Measurements from ENCODE around the gene QRFP. TPM values are rescaled to one million over a fixed set of nuclear protein-coding genes. Genes with fewer than 3 reads are reported as not detected.

The QRFP gene
- total and polyA plus RNA-seq, 2 of the 8 experiments (the other 6 are each of a cell fraction or from before 2014, with no cell fraction given) = not detected

DNA sequence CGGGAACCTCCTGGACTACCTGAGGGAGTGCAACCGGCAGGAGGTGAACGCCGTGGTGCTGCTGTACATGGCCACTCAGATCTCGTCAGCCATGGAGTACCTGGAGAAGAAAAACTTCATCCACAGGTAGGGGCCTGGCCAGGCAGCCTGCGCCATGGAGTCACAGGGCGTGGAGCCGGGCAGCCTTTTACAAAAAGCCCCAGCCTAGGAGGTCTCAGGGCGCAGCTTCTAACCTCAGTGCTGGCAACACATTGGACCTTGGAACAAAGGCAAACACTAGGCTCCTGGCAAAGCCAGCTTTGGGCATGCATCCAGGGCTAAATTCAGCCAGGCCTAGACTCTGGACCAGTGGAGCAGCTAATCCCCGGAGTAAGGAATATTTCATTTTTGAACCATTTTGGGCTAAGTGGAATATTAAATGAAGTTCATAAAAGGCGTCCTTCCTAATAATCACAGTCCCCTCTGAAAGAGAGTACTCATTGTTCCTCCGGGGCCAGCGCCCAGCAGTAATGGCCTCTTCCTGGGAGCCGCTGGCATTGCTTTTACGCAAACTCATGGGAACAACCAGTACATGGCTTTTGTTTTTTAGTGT, 23.6 kb downstream of the QRFP start (continued):
- TF ChIP-seq, protein P1, sequence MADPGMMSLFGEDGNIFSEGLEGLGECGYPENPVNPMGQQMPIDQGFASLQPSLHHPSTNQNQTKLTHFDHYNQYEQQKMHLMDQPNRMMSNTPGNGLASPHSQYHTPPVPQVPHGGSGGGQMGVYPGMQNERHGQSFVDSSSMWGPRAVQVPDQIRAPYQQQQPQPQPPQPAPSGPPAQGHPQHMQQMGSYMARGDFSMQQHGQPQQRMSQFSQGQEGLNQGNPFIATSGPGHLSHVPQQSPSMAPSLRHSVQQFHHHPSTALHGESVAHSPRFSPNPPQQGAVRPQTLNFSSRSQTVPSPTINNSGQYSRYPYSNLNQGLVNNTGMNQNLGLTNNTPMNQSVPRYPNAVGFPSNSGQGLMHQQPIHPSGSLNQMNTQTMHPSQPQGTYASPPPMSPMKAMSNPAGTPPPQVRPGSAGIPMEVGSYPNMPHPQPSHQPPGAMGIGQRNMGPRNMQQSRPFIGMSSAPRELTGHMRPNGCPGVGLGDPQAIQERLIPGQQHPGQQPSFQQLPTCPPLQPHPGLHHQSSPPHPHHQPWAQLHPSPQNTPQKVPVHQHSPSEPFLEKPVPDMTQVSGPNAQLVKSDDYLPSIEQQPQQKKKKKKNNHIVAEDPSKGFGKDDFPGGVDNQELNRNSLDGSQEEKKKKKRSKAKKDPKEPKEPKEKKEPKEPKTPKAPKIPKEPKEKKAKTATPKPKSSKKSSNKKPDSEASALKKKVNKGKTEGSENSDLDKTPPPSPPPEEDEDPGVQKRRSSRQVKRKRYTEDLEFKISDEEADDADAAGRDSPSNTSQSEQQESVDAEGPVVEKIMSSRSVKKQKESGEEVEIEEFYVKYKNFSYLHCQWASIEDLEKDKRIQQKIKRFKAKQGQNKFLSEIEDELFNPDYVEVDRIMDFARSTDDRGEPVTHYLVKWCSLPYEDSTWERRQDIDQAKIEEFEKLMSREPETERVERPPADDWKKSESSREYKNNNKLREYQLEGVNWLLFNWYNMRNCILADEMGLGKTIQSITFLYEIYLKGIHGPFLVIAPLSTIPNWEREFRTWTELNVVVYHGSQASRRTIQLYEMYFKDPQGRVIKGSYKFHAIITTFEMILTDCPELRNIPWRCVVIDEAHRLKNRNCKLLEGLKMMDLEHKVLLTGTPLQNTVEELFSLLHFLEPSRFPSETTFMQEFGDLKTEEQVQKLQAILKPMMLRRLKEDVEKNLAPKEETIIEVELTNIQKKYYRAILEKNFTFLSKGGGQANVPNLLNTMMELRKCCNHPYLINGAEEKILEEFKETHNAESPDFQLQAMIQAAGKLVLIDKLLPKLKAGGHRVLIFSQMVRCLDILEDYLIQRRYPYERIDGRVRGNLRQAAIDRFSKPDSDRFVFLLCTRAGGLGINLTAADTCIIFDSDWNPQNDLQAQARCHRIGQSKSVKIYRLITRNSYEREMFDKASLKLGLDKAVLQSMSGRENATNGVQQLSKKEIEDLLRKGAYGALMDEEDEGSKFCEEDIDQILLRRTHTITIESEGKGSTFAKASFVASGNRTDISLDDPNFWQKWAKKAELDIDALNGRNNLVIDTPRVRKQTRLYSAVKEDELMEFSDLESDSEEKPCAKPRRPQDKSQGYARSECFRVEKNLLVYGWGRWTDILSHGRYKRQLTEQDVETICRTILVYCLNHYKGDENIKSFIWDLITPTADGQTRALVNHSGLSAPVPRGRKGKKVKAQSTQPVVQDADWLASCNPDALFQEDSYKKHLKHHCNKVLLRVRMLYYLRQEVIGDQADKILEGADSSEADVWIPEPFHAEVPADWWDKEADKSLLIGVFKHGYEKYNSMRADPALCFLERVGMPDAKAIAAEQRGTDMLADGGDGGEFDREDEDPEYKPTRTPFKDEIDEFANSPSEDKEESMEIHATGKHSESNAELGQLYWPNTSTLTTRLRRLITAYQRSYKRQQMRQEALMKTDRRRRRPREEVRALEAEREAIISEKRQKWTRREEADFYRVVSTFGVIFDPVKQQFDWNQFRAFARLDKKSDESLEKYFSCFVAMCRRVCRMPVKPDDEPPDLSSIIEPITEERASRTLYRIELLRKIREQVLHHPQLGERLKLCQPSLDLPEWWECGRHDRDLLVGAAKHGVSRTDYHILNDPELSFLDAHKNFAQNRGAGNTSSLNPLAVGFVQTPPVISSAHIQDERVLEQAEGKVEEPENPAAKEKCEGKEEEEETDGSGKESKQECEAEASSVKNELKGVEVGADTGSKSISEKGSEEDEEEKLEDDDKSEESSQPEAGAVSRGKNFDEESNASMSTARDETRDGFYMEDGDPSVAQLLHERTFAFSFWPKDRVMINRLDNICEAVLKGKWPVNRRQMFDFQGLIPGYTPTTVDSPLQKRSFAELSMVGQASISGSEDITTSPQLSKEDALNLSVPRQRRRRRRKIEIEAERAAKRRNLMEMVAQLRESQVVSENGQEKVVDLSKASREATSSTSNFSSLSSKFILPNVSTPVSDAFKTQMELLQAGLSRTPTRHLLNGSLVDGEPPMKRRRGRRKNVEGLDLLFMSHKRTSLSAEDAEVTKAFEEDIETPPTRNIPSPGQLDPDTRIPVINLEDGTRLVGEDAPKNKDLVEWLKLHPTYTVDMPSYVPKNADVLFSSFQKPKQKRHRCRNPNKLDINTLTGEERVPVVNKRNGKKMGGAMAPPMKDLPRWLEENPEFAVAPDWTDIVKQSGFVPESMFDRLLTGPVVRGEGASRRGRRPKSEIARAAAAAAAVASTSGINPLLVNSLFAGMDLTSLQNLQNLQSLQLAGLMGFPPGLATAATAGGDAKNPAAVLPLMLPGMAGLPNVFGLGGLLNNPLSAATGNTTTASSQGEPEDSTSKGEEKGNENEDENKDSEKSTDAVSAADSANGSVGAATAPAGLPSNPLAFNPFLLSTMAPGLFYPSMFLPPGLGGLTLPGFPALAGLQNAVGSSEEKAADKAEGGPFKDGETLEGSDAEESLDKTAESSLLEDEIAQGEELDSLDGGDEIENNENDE (IDR thresholded peaks at IDR 0.05; ENCODE audit: insufficient replicate concordance, low read length) = no peak
- TF ChIP-seq ZNF274 (IDR thresholded peaks at IDR 0.05; ENCODE audit: borderline replicate concordance, extremely low read depth, low read length) = no peak
- TF ChIP-seq BCL11A (IDR thresholded peaks at IDR 0.05; ENCODE audit: low read depth in 2 of 2, low read length in 2 of 2) = no peak
- no peak for TF ChIP-seq TCF12 (IDR thresholded peaks at IDR 0.05; ENCODE audit: low read depth, low read length)
- no peak for TF ChIP-seq CHD1 (IDR thresholded peaks at IDR 0.05; ENCODE audit: low read depth, low read length)
- TF ChIP-seq EGR1 (IDR thresholded peaks at IDR 0.05; ENCODE audit: borderline replicate concordance, low read depth, low read length) = no peak
- no peak for TF ChIP-seq HDAC2 (IDR thresholded peaks at IDR 0.05; ENCODE audit: borderline replicate concordance in 1 of 2, low read depth in 2 of 2, low read length in 2 of 2)
- TF ChIP-seq, protein P2, sequence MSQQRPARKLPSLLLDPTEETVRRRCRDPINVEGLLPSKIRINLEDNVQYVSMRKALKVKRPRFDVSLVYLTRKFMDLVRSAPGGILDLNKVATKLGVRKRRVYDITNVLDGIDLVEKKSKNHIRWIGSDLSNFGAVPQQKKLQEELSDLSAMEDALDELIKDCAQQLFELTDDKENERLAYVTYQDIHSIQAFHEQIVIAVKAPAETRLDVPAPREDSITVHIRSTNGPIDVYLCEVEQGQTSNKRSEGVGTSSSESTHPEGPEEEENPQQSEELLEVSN (IDR thresholded peaks at IDR 0.05) = no peak
- no peak for TF ChIP-seq YY1 (IDR thresholded peaks at IDR 0.05; ENCODE audit: low read depth, low read length)
- TF ChIP-seq BRCA1 (IDR thresholded peaks at IDR 0.05; ENCODE audit: low read depth, low read length) = no peak
- TF ChIP-seq POLR2A (IDR thresholded peaks at IDR 0.05; ENCODE audit: control extremely low read depth in 1 of 2, low read depth in 2 of 2, low read length in 2 of 2) = no peak

All from H1 (cell line).